ENCODE results near the gene P2RX2. TPM values are rescaled to one million over a fixed set of nuclear protein-coding genes. Genes with fewer than 3 reads are reported as not detected.

Gene P2RX2
- total RNA-seq, 1 donor from 2014 or later = not detected

DNA sequence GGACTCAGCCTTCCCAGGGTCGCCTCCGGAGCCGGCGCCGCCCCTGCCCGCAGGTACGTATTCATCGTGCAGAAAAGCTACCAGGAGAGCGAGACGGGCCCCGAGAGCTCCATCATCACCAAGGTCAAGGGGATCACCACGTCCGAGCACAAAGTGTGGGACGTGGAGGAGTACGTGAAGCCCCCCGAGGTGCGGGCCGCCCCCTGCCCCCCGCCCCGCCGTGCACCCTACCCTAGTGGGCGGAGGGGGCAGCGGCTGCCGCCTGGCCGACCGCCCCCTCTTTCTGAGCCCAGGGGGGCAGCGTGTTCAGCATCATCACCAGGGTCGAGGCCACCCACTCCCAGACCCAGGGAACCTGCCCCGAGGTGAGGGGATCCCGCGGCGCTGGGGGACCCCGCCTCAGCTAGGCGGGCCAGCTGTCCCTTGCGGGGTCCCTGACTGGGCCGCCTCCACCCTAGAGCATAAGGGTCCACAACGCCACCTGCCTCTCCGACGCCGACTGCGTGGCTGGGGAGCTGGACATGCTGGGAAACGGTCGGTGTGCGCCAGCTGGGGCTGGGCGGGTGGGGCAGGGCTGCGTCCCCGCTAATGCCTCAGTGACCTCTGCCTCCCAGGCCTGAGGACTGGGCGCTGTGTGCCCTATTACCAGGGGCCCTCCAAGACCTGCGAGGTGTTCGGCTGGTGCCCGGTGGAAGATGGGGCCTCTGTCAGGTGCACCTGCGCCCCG lies 973 bp downstream of the P2RX2 start:
- intact Hi-C loops (cut with micrococcal nuclease) = no loop called here

DNA sequence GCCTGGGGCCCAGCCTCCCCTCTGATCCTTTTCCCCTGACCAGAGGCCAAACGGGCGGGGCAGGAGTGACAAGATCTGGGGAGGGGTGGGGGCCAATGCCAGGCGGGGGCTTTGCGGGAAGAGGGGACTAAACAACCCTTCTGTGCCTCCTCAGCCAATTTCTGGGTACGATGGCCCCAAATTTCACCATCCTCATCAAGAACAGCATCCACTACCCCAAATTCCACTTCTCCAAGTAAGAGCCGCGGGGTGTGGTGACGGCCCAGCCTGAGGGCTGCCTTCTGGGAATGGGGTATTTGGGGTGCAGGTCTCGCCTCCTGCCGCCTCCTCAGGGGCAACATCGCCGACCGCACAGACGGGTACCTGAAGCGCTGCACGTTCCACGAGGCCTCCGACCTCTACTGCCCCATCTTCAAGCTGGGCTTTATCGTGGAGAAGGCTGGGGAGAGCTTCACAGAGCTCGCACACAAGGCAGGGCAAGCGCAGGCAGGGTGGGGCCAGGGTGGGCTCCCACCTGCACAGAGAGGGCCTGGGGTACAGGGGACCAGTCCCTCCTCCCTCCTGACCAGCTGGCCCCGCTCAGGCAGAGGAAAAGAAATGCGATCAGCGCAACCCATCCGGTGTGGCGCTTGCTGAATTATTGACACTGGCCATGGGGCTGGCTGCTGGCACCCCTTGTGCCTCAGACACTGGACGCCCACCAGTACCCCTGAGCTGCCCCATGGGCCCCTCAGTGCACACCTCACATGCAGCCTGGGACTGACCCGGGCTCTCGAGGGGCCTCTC lies 1.7 kb downstream of the P2RX2 start:
- intact Hi-C loops (cut with micrococcal nuclease) = no loop called here

DNA sequence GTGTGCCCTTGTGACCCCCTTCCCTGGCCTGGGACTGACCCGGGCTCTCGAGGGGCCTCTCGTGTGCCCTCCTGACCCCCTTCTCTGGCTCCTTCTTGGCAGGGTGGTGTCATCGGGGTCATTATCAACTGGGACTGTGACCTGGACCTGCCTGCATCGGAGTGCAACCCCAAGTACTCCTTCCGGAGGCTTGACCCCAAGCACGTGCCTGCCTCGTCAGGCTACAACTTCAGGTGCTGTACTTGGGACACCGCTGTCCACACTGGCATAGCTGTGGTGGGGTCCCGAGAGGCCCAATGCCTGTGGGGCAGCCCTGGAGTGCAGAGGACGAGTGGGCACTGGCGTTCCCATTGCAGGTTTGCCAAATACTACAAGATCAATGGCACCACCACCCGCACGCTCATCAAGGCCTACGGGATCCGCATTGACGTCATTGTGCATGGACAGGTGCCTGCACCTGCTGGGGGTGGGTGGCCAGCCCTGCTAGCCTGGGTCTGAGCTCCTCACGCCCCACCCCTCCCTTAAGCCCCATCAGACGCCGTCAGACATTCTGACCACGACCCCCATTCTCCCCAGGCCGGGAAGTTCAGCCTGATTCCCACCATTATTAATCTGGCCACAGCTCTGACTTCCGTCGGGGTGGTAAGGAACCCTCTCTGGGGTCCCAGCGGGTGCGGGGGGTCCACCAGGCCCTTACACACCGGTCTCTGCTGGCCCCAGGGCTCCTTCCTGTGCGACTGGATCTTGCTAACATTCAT lies 2.5 kb downstream of the P2RX2 start:
- intact Hi-C loops (cut with micrococcal nuclease) = no loop called here

DNA sequence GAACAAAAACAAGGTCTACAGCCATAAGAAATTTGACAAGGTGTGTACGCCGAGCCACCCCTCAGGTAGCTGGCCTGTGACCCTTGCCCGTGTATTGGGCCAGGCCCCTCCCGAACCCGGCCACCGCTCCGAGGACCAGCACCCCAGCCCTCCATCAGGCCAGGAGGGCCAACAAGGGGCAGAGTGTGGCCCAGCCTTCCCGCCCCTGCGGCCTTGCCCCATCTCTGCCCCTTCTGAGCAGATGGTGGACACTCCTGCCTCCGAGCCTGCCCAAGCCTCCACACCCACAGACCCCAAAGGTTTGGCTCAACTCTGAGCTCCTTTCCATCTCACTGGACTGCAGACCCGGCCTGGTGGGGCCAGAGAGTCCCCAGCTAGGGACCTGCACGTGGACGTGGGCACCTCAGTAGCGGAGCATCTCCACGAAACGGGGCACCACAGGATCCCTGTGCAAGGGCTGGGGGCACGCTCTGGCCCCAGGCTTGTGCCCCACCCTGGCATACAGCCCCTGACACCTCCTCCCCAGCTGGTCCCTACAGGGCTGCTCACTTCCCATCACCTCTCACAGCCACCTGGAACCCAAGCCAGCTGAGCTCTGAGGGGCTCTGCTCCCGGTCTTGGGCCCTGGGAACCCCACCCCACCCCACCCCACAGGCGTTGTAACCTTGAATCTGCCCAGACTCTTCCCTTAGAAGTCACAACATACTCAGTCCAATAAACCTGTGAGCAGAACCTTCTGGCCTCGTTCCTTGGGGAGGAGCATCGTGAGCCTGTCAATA lies 3.3 kb downstream of the P2RX2 start:
- intact Hi-C loops (cut with micrococcal nuclease) = no loop called here

DNA sequence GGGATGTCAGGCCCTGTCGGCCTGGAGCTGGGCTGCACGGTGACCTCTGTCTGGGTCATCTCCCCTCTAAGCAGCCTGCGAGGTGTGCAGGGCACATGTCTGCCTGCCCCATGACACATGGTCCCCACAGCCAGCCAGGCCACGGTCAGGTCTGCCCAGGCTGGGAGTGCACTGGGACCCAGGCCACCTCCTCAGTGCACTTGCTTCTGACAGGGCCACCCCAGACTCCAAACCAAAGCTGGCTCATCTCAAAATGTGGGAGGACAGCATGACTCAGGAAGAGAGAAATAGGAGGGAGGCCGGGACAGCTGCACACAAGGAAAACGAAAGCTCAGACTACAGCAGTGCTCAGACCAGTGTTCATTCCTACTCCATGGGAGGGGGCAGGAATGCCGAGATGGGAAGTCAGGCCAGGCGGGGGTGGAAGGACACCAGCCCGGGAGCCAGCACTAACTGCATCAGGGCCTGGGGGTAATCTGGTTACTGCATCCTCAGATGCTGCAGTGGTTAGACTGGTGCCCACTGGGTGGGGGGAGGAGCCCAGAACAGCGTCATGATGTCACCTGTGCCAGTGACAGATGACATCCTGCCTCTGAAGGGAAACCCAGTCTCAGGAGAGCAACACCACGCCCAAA lies 4.0 kb downstream of the P2RX2 start:
- intact Hi-C loops (cut with micrococcal nuclease) = no loop called here

DNA sequence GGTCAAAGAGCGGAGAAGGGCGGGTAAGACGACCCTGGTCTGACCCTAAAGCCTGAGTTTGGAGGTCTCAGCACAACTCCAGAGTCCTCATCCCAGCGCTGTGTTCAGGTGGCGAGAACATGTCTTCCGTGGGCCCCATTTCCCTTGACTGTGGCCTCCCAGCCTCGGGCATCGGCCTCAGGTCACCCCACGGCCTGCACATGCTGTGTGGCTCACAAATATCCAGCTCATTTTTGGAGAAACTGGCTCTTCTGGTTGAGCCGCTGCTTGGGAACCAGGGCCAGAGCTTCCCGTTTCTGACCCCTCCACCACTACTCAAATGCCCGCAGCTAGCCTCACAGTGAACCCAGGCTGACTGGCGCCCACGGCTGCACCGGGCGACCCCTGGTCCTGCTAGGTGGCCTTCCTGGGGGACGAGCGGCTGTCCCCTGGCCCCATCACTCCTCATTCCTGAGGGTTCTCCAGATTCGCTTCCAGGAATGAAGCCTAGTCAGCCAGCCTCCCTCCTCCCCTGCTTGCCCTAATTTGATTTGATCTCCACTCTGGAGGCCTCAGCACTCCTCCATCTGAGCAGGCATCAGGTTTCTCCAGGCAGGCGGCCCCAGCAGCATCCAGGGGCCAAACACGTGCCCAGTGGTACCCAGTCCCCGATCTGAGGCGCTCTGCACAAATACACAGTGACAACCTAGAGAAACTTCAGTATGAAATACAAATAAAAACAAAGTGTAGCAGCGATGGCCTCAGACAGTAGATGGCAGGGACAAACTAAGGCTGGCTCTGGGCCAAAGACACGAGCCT lies 4.7 kb downstream of the P2RX2 start:
- intact Hi-C loops (cut with micrococcal nuclease) = no loop called here

DNA sequence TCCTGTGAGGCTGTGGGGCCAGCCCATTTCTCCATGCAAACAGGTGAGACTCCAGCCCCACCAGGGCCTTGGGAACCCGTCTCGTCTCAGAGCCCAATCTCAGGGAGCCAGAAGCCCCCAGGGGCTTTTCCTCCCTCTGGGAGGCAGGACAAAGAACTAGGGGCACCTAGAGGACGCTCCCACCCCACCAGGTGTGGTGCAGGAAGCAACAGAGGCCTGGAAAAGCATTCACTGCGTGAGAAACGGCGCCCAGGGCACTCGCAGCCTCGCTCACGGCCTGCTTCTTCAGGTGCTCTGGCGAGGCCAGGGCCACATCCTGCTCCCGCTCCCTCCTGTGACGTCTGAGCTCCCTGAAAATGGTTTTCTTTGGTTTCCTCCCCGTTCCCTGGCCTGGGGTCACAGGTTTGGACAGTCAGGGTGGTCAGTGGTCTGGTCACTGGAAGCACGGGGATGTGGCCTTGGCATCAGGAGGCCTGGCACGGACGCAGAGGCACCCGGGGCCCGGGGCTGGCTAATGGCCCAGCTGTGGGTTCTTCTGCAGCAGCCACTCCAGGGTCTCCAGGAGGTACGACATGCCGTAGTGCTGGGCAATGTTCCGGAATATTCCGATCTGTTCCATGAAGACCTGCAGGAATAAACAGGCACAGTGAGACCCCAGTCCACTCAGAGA lies 5.7 kb downstream of the P2RX2 start:
- intact Hi-C loops (cut with micrococcal nuclease) = no loop called here

DNA sequence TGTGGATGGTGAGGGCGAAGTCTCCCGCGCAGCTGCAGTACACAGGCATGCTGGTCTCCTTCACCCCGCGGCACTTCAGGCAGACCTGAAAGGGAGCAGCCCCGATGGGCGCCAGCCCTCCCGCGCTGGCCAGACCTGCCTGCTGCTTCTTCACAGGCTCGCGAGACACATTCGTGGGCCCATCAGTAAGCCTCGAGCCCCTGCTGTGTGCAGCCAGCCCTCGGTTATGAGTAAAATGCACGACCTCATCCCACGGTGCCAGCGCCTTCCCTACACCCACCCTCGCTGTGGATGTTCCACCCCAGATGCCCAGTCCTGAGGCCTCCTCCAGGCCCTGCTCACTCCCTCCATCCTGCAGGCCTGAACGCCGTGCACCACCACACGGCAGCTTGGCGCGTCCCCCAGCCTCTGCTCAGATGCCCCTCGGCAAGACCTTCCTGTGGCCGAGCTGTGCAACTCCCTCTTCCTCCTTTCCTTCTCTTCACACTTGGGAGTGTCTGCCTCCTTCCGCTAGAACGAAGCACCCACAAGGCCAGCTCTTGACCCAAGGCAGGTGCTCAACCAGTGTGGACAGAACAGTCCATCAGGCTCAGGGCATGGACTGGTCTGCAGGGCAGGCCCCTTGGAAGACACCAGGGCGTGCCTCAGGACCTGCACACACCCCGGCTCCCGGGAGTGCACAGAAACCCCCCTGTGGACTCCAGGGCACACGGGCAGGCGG lies 6.5 kb downstream of the P2RX2 start:
- intact Hi-C loops (cut with micrococcal nuclease) = no loop called here

DNA sequence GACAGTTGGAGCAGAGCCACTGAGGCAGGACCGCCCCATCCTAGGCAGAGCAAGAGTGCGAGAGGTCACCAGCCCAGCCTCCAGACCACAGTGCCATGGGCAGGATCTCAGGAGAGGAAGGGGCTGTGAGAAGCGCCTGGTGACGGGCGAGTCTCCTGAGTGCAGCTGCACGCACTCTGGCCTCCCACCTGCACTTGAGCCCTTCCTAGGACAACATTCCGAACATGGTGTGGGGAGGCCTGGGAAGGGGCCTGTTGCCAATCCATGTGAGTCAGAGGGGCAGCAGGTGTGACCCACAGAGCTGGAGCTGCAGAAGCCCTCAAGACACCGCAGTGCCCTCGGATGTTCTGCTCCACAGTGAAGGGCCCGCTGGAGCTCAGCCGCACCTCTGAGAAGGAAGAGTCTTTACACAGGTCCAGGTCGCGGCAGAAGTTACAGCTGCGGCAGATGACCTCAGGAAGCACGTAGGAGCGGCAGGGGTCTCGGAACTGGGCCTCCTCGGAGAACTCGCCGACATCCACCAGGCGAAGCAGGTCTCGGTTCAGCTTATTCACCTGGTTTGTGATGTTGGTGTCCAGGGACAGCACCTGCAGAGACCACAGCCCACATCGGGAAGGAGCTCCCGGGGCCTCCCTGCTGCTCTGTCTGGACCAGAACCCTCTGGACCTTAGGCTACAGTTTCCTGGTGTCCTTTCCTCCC lies 7.3 kb downstream of the P2RX2 start:
- intact Hi-C loops (cut with micrococcal nuclease) = no loop called here

DNA sequence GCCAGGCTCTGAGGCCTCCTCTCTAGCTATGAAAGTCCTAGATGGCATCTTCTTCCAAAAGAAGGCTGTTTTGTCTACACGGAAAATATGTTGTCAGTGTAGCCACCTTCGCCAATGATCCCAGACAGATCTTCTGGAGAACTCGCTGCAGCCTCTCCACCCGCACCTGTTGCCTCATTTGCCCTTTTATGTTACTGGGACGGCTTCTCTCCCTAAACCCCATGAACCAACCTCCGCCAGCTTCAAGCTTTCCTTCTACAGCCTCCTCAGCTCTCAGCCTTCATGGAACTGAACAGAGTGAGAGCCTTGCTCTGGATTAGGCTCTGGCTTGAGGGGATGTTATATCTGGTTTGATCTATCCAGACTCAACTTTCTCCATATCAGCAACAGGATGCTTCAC lies 10.8 kb downstream of the P2RX2 start:
- intact Hi-C loops (cut with micrococcal nuclease) = no loop called here

DNA sequence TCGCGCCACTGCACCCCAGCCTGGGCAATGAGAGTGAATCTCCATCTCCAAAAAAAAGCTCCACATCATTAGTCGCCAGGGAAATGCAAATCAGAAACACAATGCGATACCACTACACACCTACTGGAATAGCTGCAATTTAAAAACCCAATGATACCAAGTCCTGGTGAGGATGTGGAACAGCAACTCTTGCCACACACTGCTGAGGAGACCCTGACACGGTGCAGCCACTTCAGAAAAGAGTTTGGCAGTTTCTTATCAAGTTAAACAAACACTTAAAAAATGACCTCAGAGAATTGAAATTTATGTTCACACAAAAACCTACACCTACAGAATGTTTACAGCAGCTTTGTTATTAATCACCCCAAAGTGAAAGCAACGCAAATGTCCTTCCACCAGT lies 12.1 kb downstream of the P2RX2 start:
- intact Hi-C loops (cut with micrococcal nuclease) = no loop called here

DNA sequence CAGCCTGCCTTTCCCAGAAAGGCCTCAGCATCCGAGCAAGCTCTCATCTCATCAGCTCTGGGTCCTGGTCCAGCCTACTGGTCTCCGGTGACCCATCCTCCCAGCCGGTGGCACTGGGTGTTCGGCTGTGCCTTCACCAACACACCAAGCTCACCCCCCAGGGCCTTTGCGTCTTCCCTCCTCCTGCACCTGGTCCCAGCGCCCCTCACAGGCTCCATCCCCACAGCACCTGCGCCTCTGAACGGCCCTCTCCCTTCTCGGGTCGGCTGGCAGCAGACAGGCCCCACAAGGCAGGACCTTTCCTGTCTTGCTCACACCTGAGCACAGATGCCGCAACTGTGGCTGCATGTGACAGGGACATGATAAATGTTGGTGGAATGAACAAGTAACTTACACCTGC lies 13.1 kb downstream of the P2RX2 start:
- intact Hi-C loops (cut with micrococcal nuclease) = no loop called here

DNA sequence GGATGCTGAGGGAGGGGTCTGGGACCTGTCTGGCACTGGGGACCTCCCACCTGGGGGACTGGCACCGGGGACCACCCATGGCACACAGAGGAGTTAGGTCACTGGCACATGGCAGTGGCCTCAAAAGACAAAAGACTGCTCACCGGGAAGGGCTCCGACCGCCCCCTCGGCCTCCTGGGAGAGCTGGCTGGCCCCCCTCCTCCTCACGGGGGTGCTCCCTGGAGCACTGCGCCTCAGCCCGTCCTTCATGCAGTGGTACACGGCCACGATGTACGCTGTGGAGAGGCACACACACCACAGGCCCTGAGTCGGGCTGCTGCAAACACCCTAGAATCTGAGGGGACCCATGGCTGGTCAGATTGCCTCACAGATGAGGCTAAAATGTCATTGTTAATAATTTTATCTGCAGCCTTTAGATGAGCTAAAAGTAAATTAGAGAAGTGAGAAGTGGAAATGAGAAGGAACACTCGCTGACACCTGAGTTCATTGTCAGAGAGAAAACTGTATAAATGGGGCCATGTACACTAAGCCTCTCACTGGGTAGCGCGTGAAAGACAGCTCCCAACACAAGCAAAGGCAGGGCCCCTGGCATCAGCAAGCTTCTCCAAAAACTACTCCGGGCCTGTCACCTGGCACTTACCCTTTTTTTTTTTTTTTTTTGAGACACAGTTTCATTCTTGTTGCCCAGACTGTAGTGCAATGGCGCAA lies 14.1 kb downstream of the P2RX2 start:
- intact Hi-C loops (cut with micrococcal nuclease) = no loop called here

DNA sequence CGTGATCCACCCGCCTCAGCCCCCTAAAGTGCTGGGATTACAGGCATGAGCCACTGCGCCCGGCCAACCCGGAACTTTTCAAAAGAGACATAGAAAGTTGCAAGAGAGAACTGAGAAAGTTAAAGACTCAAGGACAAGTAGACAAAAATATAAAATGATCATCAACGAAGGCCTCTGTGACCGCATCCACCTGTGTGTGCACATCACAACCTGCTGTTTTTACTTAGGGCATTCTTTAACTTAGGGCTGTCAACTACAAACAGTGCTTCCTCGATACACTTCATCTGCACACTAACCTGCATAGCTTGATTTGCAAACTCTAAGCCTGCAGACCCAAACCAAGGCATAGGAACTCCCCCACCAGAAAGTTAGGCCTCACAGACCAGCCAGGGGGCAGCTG lies 14.8 kb downstream of the P2RX2 start:
- intact Hi-C loops (cut with micrococcal nuclease) = no loop called here

DNA sequence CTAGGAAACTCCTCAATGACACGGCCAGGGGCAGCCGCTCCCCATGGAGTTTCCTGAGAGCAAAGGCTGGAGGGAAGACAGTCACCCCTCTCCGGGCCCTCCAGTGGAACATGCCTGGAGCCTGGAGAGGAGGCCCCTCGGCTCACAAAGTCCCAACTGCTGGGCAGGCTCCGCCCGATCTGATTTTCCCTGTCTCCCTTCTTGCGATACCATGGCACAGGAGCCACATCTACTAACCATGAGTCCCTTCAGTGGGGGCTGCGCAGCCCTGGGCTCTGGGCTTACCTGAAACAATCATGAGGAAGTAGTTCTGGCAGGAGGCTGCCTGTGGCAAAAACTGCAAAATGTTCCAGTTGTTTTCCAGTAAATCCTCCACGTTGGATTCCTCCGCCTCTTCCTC lies 15.3 kb downstream of the P2RX2 start:
- intact Hi-C loops (cut with micrococcal nuclease) = no loop called here

DNA sequence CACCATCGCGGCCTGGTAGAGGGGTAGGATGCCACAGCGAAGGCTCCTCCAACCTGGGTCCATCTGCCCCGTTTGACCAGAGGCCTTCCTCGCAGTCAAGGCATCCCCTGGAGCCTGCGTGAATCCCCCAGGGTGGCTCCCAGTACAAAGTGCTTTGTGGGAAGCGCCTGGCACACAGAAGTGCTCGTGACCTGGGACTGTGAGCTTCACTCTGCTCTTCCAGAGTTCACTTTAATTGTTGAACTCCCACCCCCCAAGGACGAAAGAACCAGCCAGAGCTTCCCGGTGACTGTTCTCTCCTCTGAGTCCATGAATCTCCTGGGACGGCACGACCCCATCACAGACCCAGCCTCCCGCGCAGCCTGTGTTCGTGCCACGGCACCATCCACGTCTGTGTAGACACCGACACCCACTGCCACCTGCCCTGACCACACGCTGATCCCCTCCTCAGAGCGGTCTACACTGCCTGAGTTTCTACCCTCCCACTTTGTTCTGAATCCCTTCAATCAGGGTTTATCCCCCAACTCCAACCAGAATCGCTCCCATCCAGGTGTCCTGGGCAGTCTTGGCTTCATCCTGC lies 15.9 kb downstream of the P2RX2 start:
- intact Hi-C loops (cut with micrococcal nuclease) = no loop called here
